Subcutaneous abdominal adipose tissue (tissue), 5 donors: ENCODE data around the gene CAPSL.

Source experiments
- H3K27ac ChIP-seq: one replicate; pipeline ENCODE4 v1.7.0; 2013; ENCODE audit warnings: low read depth, mild to moderate bottlenecking, inconsistent platforms, low read length, moderate library complexity
- H3K27me3 ChIP-seq, 5 donors: one replicate each; pipeline ENCODE4 v1.7.0; 2013; ENCODE audit warnings: low read length in 5 of 5, inconsistent platforms in 1 of 5; ENCODE audit not compliant: control insufficient read depth in 5 of 5, insufficient read depth in 4 of 5
- H3K36me3 ChIP-seq, 5 donors: one replicate each; pipeline ENCODE4 v1.7.0; 2013; ENCODE audit warnings: low read length in 5 of 5; ENCODE audit not compliant: control insufficient read depth in 5 of 5, insufficient read depth in 5 of 5
- H3K4me1 ChIP-seq, 5 donors: one replicate each; pipeline ENCODE4 v1.7.0; 2013; ENCODE audit warnings: low read length in 5 of 5, mild to moderate bottlenecking in 3 of 5, moderate library complexity in 1 of 5; ENCODE audit not compliant: control insufficient read depth in 5 of 5, insufficient read depth in 5 of 5
- H3K4me3 ChIP-seq, 5 donors: one replicate each; pipeline ENCODE4 v1.7.0; 2013; ENCODE audit warnings: low read length in 5 of 5, low read depth in 1 of 5
- H3K9ac ChIP-seq, 5 donors: one replicate each; pipeline ENCODE4 v1.7.0; 2013; ENCODE audit warnings: low read length in 5 of 5, mild to moderate bottlenecking in 4 of 5, moderate library complexity in 3 of 5
- H3K9me3 ChIP-seq, 5 donors: one replicate each; pipeline ENCODE4 v1.7.0; 2013; ENCODE audit warnings: low read length in 5 of 5; ENCODE audit not compliant: control insufficient read depth in 5 of 5
- donor health status: healthy.
- donor health status: healthy.
- donor health status: healthy.
- donor health status: healthy.
- donor health status: healthy.

CAPSL gene

GRCh38 chr5:35954175-35954574 lies 15.8 kb upstream of the CAPSL start:
- no peak overlapping the region for H3K9ac ChIP-seq
- H3K27me3 ChIP-seq: peaks cover 0 to 11% (median 4%) of the 10 kb centered on the region in 5 donors
- H3K36me3 ChIP-seq: no peaks in the 10 kb centered on the region
- H3K4me1 ChIP-seq: no peaks in the 10 kb centered on the region
- H3K27ac ChIP-seq: no peak overlapping the region
- H3K4me3 ChIP-seq: no peak overlapping the region
- peaks cover 0 to 10% (median 0%) of the 10 kb centered on the region in 5 donors for H3K9me3 ChIP-seq

- Histone ChIP-seq H3K4me1 (no peaks in the 10 kb centered on the region), H3K27me3 (peaks cover 0 to 2% (median 0%) of the 10 kb centered on the region in 5 donors), H3K9me3 (peaks cover 0 to 6% (median 0%) of the 10 kb centered on the region in 5 donors), H3K36me3 (no peaks in the 10 kb centered on the region), H3K9ac (no peak overlapping the region), H3K27ac (no peak overlapping the region), H3K4me3 (no peak overlapping the region)
Observed at GRCh38 chr5:35947085-35947484, 8.7 kb upstream of the CAPSL start.

GRCh38 chr5:35939639-35940038 lies 1.2 kb upstream of the CAPSL start:
- Histone ChIP-seq H3K4me3 (no peak overlapping the region), H3K36me3 (no peaks in the 10 kb centered on the region), H3K27ac (no peak overlapping the region), H3K27me3 (peaks cover 0 to 4% (median 0%) of the 10 kb centered on the region in 5 donors), H3K9me3 (peaks cover 0 to 6% (median 0%) of the 10 kb centered on the region in 5 donors), H3K9ac (no peak overlapping the region), H3K4me1 (no peaks in the 10 kb centered on the region)

GRCh38 chr5:35926389-35927051 lies 11.9 kb downstream of the CAPSL start:
- H3K9me3 ChIP-seq: no peaks in the 10 kb centered on the region
- H3K4me1 ChIP-seq: peaks cover 0 to 12% (median 5%) of the 10 kb centered on the region in 5 donors
- H3K4me3 ChIP-seq: peak overlapping the region in 3 of 5 donors; percentile 6 to 37 (median 22)
- H3K27me3 ChIP-seq: peaks cover 14 to 23% (median 18%) of the 10 kb centered on the region in 5 donors
- H3K27ac ChIP-seq: no peak overlapping the region
- no peak overlapping the region for H3K9ac ChIP-seq
- H3K36me3 ChIP-seq: no peaks in the 10 kb centered on the region

GRCh38 chr5:35924950-35925722 lies 13.3 kb downstream of the CAPSL start:
- Histone ChIP-seq H3K4me3 (peak overlapping the region in 2 of 5 donors; percentile 5 to 22), H3K9me3 (no peaks in the 10 kb centered on the region), H3K27me3 (peaks cover 14 to 23% (median 18%) of the 10 kb centered on the region in 5 donors)

GRCh38 chr5:35924122-35924949 lies 14.1 kb downstream of the CAPSL start:
- Histone ChIP-seq H3K9ac (no peak overlapping the region), H3K4me3 (peak overlapping the region in 2 of 5 donors; percentile 5 to 22), H3K27ac (no peak overlapping the region), H3K4me1 (peaks cover 0 to 12% (median 5%) of the 10 kb centered on the region in 5 donors), H3K9me3 (peaks cover 0 to 4% (median 0%) of the 10 kb centered on the region in 5 donors), H3K27me3 (peaks cover 14 to 23% (median 18%) of the 10 kb centered on the region in 5 donors), H3K36me3 (no peaks in the 10 kb centered on the region)

More at GRCh38 chr5:35924950-35925722, 13.3 kb downstream of the CAPSL start:
- Histone ChIP-seq H3K4me1 (peaks cover 0 to 12% (median 5%) of the 10 kb centered on the region in 5 donors), H3K36me3 (no peaks in the 10 kb centered on the region), H3K27ac (no peak overlapping the region), H3K9ac (no peak overlapping the region)

- Histone ChIP-seq H3K27ac (no peak overlapping the region), H3K36me3 (no peaks in the 10 kb centered on the region), H3K9ac (no peak overlapping the region), H3K4me3 (no peak overlapping the region), H3K4me1 (peaks cover 0 to 12% (median 5%) of the 10 kb centered on the region in 5 donors), H3K27me3 (peaks cover 14 to 23% (median 18%) of the 10 kb centered on the region in 5 donors), H3K9me3 (peaks cover 0 to 4% (median 0%) of the 10 kb centered on the region in 5 donors)
Observed at GRCh38 chr5:35922468-35922867, 16.0 kb downstream of the CAPSL start.

GRCh38 chr5:35921930-35922329 lies 16.5 kb downstream of the CAPSL start:
- Histone ChIP-seq H3K9ac (no peak overlapping the region), H3K36me3 (no peaks in the 10 kb centered on the region), H3K4me1 (peaks cover 0 to 12% (median 5%) of the 10 kb centered on the region in 5 donors), H3K4me3 (no peak overlapping the region), H3K27me3 (peaks cover 12 to 21% (median 18%) of the 10 kb centered on the region in 5 donors), H3K27ac (no peak overlapping the region), H3K9me3 (peaks cover 0 to 4% (median 0%) of the 10 kb centered on the region in 5 donors)

GRCh38 chr5:35920890-35921289 lies 17.5 kb downstream of the CAPSL start:
- H3K4me3 ChIP-seq: no peak overlapping the region
- peaks cover 0 to 7% (median 0%) of the 10 kb centered on the region in 5 donors for H3K4me1 ChIP-seq
- peaks cover 10 to 21% (median 13%) of the 10 kb centered on the region in 5 donors for H3K27me3 ChIP-seq
- H3K27ac ChIP-seq: no peak overlapping the region
- no peak overlapping the region for H3K9ac ChIP-seq
- H3K36me3 ChIP-seq: no peaks in the 10 kb centered on the region
- peaks cover 0 to 4% (median 0%) of the 10 kb centered on the region in 5 donors for H3K9me3 ChIP-seq
